GM21515 (cell line): ENCODE data around the gene ZNF644.
"Not testable (repeated sequence)": the region's sequence is repeated elsewhere in the genome, so short reads cannot be mapped to it uniquely, and the experiment has no call there.

Experiments used
- ATAC-seq: cut with Tn5 transposase; IDR thresholded peaks from one replicate; pipeline ENCODE4 v1.9.1; 2021; ENCODE audit not compliant: unreplicated experiment

Gene ZNF644

DNA sequence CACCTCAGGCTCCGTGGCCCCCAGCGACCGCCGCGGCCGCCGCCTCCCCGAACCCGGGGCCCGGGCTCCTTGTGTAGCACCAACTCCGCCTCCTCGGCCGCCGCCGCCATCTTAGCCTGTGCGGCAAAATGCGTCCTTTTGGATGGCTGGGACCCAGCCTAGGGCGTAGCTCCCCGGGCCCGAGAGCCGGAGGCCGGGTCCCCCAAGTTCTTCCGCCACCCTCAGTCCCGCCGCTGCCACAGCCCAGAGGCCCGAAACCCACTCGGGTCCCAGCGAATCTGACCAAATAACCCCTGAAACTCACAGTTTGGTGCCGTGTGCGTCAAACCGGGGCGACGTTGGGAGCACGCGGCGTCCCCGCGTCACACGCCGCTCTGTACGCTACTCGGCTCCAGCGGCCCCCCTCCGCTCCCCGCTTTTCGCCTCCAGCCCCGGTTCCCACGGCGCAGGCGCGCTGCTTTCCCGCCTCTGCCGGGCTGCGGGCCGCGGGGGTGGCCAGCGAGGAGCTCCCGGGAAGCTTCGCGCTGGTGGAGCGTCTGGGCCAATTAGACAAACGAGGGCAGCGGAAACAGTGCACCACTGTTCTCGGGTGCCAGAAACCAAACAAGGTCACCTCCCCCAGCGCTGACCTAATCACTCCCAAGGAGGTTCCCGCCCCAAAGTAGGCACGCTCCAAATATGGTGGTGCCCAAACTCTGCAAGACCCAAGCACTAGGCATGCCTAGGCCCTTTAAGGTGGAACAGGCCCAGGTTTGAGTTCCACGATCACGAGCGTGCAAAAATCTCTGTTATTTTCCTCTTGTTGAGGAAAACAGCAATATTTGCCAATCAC lies at the start of gene ZNF644:
Gene ZNF644, minus strand, starts transcription at position 350 of the 832 bp plus-strand sequence. CDS start 39,682 bp downstream, outside the sequence.
- ATAC-seq = peak; percentile 80

DNA sequence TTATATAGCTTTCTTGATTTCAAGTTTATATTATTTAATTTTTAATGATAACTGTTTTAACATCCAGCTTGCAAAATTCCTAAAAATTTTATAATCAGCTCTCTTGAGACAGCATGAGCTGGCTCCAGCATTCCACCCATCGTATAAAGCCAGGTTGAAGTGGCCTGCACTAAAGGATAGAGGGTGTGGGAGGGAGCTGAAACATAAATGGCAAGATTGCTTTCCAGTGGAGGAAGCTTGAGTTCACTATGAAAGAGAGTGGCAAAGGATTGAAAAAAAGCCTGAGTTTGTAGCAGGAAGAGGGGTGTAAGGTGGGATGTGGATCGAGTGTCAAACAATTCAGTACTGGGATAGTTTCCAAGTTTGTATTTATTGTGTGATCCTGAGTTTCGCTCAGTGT lies 48.5 kb upstream of the ZNF644 start:
- ATAC-seq = no peak

DNA sequence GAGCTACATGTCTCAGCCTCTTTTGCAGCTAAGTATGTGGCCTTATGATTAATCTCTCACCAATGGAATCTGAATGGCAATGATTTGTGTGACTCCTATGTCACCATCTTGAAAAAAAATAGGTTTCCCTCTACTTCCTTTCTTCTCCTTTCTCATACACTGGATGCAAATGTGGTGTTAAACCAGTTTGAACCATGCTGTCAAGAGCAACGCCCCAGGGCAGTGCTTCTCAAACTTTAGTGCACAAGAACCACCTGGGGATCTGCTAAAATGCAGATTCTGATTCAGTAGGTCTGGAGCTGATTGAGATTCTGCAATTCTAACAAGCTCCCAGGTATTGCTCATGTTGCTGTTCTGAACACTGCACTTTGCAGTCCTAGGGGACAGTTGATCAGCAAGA lies 44.7 kb upstream of the ZNF644 start:
- no peak for ATAC-seq

- ATAC-seq = no peak
Measured at GRCh38 chr1:91065337-91065736, 43.5 kb upstream of the ZNF644 start.

GRCh38 chr1:91063403-91063802 lies 41.6 kb upstream of the ZNF644 start:
- ATAC-seq = not testable (repeated sequence)

- no peak for ATAC-seq
Measured at GRCh38 chr1:91059157-91059556, 37.3 kb upstream of the ZNF644 start.

DNA sequence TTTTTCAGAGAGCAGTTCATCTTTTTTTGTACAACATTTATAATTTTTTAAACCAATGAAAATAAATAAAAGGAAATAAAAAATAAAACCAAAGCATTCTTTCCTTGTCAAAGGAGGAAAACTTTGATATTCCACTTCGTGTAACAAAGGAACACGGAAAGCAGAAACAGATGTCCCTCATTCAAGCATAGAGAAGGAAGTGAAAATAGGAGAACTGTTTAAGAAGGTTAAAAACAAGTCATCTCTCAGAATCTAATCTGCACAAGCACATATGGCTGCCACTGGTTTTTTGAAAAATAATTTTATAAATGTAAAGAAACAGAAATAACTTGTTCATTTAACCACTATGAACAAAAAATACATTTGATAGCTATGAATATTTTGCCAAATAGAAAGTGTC lies 35.9 kb upstream of the ZNF644 start:
- peak; percentile 75 for ATAC-seq

DNA sequence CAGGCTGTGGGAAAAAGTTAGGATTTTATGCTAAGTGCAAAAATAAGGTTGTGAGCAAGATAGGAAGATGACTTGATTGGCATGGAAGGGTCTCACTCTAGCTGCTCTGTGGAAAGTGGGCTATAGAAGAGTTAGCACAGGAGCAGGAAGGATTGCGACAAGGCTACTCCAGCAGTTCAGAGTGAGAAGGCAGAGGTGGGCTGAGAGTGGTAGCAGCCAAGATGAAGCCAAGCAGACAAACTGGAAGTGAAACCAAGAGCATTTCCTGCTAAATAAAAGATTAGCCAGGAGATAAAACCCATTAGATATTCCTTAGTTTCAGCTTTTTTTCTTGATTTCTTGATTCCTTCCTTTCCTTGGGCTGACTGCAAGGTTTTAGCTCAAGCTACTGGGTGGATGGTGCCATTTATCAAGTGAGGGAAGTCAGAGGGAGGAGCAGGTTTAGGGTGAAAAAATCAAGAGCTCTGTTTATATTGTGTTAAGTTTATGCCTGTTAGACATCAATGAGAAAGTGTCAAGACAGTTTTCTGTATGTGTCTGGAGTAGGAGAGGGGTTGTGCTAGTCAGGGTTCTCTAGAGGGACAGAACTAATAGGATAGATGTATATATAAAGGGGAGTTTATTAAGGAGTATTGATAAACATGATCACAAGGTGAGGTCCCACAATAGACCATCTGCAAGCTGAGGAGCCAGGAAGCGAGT lies 33.1 kb upstream of the ZNF644 start:
- ATAC-seq = peak; percentile 74

- no peak for ATAC-seq
Measured at GRCh38 chr1:91053630-91054029, 31.8 kb upstream of the ZNF644 start.

- not testable (repeated sequence) for ATAC-seq
Measured at GRCh38 chr1:91049551-91049950, 27.7 kb upstream of the ZNF644 start.

GRCh38 chr1:91046766-91047165 lies 24.9 kb upstream of the ZNF644 start:
- no peak for ATAC-seq

GRCh38 chr1:91045284-91045683 lies 23.4 kb upstream of the ZNF644 start:
- ATAC-seq = no peak

- ATAC-seq = not testable (repeated sequence)
Measured at GRCh38 chr1:91044776-91045175, 22.9 kb upstream of the ZNF644 start.

DNA sequence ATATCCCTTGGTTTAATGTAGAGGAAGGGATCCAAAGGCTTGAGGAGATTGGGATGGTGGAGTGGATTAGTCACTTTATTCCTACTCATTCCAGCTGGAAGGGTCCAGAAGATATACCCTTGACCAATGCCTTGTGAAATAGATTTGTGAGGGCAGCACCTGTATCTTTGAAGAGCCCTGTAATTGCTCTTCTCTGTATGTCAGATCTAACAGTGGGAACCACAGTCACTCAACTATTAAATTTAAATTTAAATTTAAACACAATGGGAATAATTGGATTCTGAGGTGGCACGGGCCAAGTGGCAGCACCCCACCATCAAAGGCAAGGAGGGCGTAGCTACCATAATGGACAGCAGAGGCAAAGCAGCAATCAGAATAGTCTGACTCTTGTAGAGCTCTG lies 20.5 kb upstream of the ZNF644 start:
- not testable (repeated sequence) for ATAC-seq

DNA sequence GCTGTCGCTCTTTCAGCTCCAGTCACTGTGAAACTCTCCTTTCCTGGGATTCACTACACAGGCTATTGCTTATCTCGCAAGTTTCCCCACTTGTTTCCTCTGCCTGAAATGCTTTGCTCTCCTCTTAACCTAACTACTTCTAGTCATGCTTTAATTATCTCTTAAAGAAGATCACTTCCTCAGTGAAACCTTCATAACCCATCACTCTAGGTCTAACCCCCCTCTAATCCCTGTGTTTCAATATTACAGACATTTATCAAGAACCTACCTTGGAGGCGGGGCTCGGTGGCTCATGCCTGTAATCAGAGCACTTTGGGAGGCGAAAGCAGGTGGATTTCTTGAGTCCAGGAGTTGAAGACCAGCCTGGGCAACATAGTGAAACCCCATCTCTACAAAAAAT lies 16.7 kb upstream of the ZNF644 start:
- no peak for ATAC-seq

- no peak for ATAC-seq
Measured at GRCh38 chr1:91036894-91037829, 15.3 kb upstream of the ZNF644 start.

GRCh38 chr1:91032349-91032748 lies 10.5 kb upstream of the ZNF644 start:
- no peak for ATAC-seq

DNA sequence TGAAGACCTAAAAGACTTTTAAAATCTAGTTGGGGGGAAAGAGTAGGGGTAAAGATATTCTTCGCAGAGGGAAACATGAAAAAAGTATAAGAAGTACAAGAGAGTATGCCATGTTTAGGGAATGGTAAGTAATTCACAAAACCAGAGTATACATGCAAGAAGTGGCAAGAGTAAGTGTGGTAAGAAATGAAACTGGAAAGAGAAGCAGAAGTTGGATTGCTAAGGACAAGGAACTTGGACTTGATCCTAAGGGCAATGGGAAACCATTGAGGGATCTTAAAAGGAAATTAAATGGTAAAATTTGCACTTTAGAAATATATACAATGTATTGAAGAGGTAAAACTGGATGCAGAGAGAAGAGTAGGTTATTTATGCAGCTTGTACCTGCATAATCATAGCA lies 9.2 kb upstream of the ZNF644 start:
- ATAC-seq = no peak

DNA sequence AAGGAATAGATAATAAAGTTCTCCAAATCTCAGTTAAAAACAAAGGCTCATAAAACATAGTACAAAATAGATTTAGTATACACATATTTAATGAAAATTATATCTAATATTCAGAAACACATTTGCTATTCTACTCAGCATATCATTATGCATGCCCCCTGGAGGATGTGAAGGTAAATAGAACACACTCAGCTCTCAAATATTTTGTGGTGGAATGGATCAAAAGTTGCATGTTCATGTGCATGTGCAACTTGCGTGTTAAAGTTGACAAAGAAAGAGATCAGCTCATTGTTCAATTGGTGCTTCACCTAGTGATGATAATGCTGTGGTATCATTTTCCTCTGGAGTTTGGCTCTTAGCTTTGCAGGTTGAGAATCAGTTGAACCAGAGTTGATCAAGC lies 4.9 kb upstream of the ZNF644 start:
- no peak for ATAC-seq

DNA sequence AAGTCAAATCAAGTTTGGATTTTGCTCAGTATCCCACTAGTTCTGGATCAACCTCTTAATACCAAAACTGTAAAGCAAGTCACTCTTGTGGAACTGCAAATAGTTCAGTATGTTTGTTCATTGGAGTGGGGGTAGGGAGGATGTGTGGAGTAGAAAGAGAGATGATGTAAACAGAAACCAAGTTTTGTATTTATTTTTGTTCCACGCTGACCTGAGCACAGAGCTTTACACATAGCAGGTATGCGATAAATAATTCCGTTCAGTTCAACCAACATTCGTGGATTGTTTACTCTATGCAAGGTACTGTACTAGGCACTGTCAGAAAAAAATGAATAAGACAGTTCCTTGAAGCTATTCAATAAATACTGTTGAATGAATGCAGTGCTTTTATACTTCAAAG lies 4.5 kb upstream of the ZNF644 start:
- no peak for ATAC-seq

DNA sequence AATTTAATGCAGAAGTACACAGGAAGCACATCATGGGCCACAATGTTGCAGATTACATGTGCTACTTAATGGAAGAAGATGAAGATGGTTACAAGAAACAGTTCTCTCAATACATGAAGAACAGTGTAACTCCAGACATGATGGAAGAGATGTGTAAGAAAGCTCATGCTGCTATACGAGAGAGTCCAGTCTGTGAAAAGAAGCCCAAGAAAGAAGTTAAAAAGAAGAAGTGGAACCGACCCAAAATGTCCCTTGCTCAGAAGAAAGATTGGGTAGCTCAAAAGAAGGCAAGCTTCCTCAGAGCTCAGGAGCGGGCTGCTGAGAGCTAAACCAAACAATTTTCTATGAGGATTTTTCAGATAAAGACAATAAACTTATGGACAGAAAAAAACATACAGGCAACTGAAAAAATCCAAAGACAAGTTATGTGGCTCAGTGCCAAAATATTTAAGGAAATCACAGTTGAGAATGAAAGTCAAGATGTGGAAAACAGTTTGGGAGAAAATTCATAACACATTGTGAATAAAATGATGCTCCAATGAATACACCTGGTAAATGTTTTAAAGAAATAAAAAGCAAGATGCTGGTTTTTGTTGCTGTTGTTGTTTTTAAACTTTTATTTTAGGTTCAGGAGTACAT lies 2.8 kb upstream of the ZNF644 start:
- ATAC-seq = no peak
